HepG2 (cell line): ENCODE results near the gene TXNIP. TPM values are rescaled to one million over a fixed set of nuclear protein-coding genes. Genes with fewer than 3 reads are reported as not detected.

Source experiments
- ATAC-seq: fragments of 200-7000 bp; cut with Tn5 transposase; 3 replicates; pipeline ENCODE4 v1.9.1; 2020; ENCODE audit warnings: mild to moderate bottlenecking, moderate library complexity
- BruUV-seq: library from RNA; stranded (reverse); fragments of 400-500 nt; replicated peaks from 2 replicates; lab custom pipeline; 2021; lab: Mats Ljungman, UMichigan
- CTCF ChIA-PET: fragments of 300-600 bp; formaldehyde crosslinking; extraction: SDS; loops from one replicate; lab custom pipeline; 2021; ENCODE audit warnings: low total read pairs, inconsistent platforms, low intra/inter-chr PET ratio; lab: Yijun Ruan, JAX
- POLR2A ChIA-PET: fragments of 350-600 bp; sonication (Branson Sonifier 250); formaldehyde crosslinking; loops from one replicate; lab custom pipeline; 2020; ENCODE audit warnings: antibody characterized with exemption, inconsistent platforms; lab: Yijun Ruan, JAX
- DNase-seq: peaks from one replicate; pipeline ENCODE4 v3.0.0-alpha.2; 2015; ENCODE audit warnings: low spot score
- FAIRE-seq: peaks from 3 replicates; lab custom pipeline; 2011; peaks lifted over from hg19 to GRCh38; lab: Jason Lieb, UNC
- H2AFZ ChIP-seq: one replicate; pipeline ENCODE4 v1.6.1; 2011; ENCODE audit warnings: low read length, inconsistent platforms
- H3K27ac ChIP-seq: fragments of 300-600 bp; 3 replicates; pipeline ENCODE4 v1.8.0; 2011; ENCODE audit warnings: mixed run types, mild to moderate bottlenecking, mixed read lengths, low read length, inconsistent platforms; ENCODE audit not compliant: insufficient read depth; ENCODE audit errors: extremely low read length
- H3K27me3 ChIP-seq, 2 experiments: fragments of 200-600 bp in 1 of 2; 2 replicates in 1 of 2; 3 replicates in 1 of 2; pipeline versions ENCODE4 v1.6.0 to v1.8.0; 2011; ENCODE audit warnings: low read length in 2 of 2, mild to moderate bottlenecking in 2 of 2, moderate library complexity in 2 of 2, inconsistent platforms in 1 of 2; ENCODE audit not compliant: insufficient read depth in 2 of 2, control insufficient read depth in 1 of 2
- H3K36me3 ChIP-seq, 2 experiments: fragments of 200-600 bp in 1 of 2; replicated peaks in 1 of 2; 2 replicates in 1 of 2; 3 replicates in 1 of 2; pipeline versions ENCODE4 v1.5.1 to v1.8.0; 2011; ENCODE audit warnings: low read length in 2 of 2, inconsistent platforms in 1 of 2; ENCODE audit not compliant: insufficient read depth in 2 of 2, control insufficient read depth in 1 of 2
- H3K4me1 ChIP-seq: 2 replicates; pipeline ENCODE4 v1.5.1; 2012; ENCODE audit warnings: low read length, inconsistent platforms; ENCODE audit not compliant: insufficient read depth
- H3K4me2 ChIP-seq: 2 replicates; pipeline ENCODE4 v1.6.0; 2011; ENCODE audit warnings: low read depth, low read length, inconsistent platforms
- H3K4me3 ChIP-seq, 3 experiments: fragments of 200-600 bp in 1 of 3; sonication (generic), shearing (Covaris generic) in 1 of 3; replicated peaks in 1 of 3; 2 replicates each; pipeline ENCODE4 v1.5.1; 2011 to 2016; ENCODE audit warnings: low read length in 3 of 3, inconsistent platforms in 2 of 3, low read depth in 2 of 3, mild to moderate bottlenecking in 2 of 3, control low read depth in 1 of 3, mixed read lengths in 1 of 3; ENCODE audit not compliant: insufficient read depth in 1 of 3
- H3K79me2 ChIP-seq: one replicate; pipeline ENCODE4 v1.6.1; 2011; ENCODE audit warnings: low read length, inconsistent platforms; ENCODE audit not compliant: insufficient read depth
- H3K9ac ChIP-seq: 2 replicates; pipeline ENCODE4 v1.6.0; 2011; ENCODE audit warnings: mild to moderate bottlenecking, low read depth, low read length, inconsistent platforms; ENCODE audit not compliant: insufficient read depth
- H3K9me3 ChIP-seq: 2 replicates; pipeline ENCODE4 v1.5.1; 2012; ENCODE audit warnings: mild to moderate bottlenecking, low read length
- H4K20me1 ChIP-seq: 2 replicates; pipeline ENCODE4 v1.6.0; 2011; ENCODE audit warnings: inconsistent platforms, mild to moderate bottlenecking, low read length, moderate library complexity; ENCODE audit not compliant: insufficient read depth
- ADNP ChIP-seq: sonication (generic); formaldehyde crosslinking; IDR thresholded peaks from 2 replicates; pipeline ENCODE4 v1.4.0; 2020; ENCODE audit warnings: missing genetic modification reagents
- AFF4 ChIP-seq: sonication (generic); formaldehyde crosslinking; IDR thresholded peaks from 2 replicates; pipeline ENCODE4 v1.4.0; 2020; ENCODE audit warnings: missing genetic modification reagents
- CCDC6 ChIP-seq: sonication (generic); formaldehyde crosslinking; IDR thresholded peaks from 2 replicates; pipeline ENCODE4 v1.8.1; 2022; ENCODE audit warnings: mild to moderate bottlenecking, missing genetic modification reagents, moderate library complexity
- GFI1 ChIP-seq: sonication (generic); formaldehyde crosslinking; IDR thresholded peaks from 2 replicates; pipeline ENCODE4 v1.5.0; 2020; ENCODE audit warnings: missing genetic modification reagents, mild to moderate bottlenecking, borderline replicate concordance
- HNF4A ChIP-seq: sonication (generic); formaldehyde crosslinking; IDR thresholded peaks from 2 replicates; pipeline ENCODE4 v1.4.0; 2020; ENCODE audit warnings: missing genetic modification reagents
- MED1 ChIP-seq: sonication (generic); formaldehyde crosslinking; IDR thresholded peaks from 2 replicates; pipeline ENCODE4 v1.4.0; 2020; ENCODE audit warnings: missing genetic modification reagents
- SNAI1 ChIP-seq: sonication (generic); formaldehyde crosslinking; IDR thresholded peaks from 2 replicates; pipeline ENCODE4 v1.5.0; 2020; ENCODE audit warnings: mild to moderate bottlenecking, missing genetic modification reagents, borderline replicate concordance
- TAF15 ChIP-seq: fragments of 200-400 bp; formaldehyde crosslinking; IDR thresholded peaks from one replicate; pipeline ENCODE4 v1.6.1; 2018; ENCODE audit warnings: mild to moderate bottlenecking, low read depth, low read length; ENCODE audit not compliant: poor library complexity, severe bottlenecking
- THAP7 ChIP-seq: sonication (generic); formaldehyde crosslinking; IDR thresholded peaks from 2 replicates; pipeline ENCODE4 v1.8.1; 2023; ENCODE audit warnings: mild to moderate bottlenecking, missing genetic modification reagents
- UBTF ChIP-seq: sonication (generic); formaldehyde crosslinking; IDR thresholded peaks from 2 replicates; pipeline ENCODE4 v1.4.0; 2020; ENCODE audit warnings: mild to moderate bottlenecking, missing genetic modification reagents
- ZNF260 ChIP-seq: sonication (generic); formaldehyde crosslinking; IDR thresholded peaks from 2 replicates; pipeline ENCODE4 v1.4.0; 2020; ENCODE audit warnings: missing genetic modification reagents, low read depth, mild to moderate bottlenecking, borderline replicate concordance
- ZNF501 ChIP-seq: sonication (generic); formaldehyde crosslinking; IDR thresholded peaks from 2 replicates; pipeline ENCODE4 v1.5.1; 2020; ENCODE audit warnings: mild to moderate bottlenecking, moderate library complexity, missing genetic modification reagents
- ZNF703 ChIP-seq: sonication (generic); formaldehyde crosslinking; IDR thresholded peaks from 2 replicates; pipeline ENCODE4 v1.5.1; 2020; ENCODE audit warnings: missing genetic modification reagents, mild to moderate bottlenecking, moderate library complexity, borderline replicate concordance
- ZSCAN20 ChIP-seq: sonication (generic); formaldehyde crosslinking; IDR thresholded peaks from 2 replicates; pipeline ENCODE4 v1.4.0; 2020; ENCODE audit warnings: missing genetic modification reagents, mild to moderate bottlenecking, borderline replicate concordance
- ZSCAN5A ChIP-seq: sonication (generic); formaldehyde crosslinking; IDR thresholded peaks from 2 replicates; pipeline ENCODE4 v1.8.0; 2022; ENCODE audit warnings: mild to moderate bottlenecking, missing genetic modification reagents, borderline replicate concordance
- WGBS: methylation state at CpG from one replicate; pipeline ENCODE4 v1.1.6; 2017; ENCODE audit warnings: low lambda C conversion rate; 5-methylcytosine and 5-hydroxymethylcytosine counted together
- in situ Hi-C: cut with HindIII; loops from 2 replicates; pipeline ENCODE4 v1.10.0; 2017; ENCODE audit warnings: low pct_unique_long_range_greater_than_20kb; ENCODE audit not compliant: extremely low pct_ligation_motif_present
- intact Hi-C: fragments of 100-400 bp; cut with micrococcal nuclease; formaldehyde crosslinking; loops from one replicate; pipeline ENCODE4 v1.10.0; 2022; ENCODE audit not compliant: unreplicated experiment
- polyA plus RNA-seq, 8 experiments: library from polyadenylated mRNA; depleted of rRNA in 3 of 8; stranded (reverse) in 7 of 8; unstranded in 1 of 8; fragments of >200 nt; fragmentation: Illumina TruSeq in 4 of 8; extraction: Trizol in 4 of 8; gene quantifications; 2 replicates each; pipeline versions ENCODE4 v1.2.1 to v1.2.3, GENCODE V29; 2011 to 2016; ENCODE audit warnings: low read depth in 4 of 8, missing spikeins in 1 of 8, mixed read lengths in 1 of 8; ENCODE audit not compliant: insufficient read depth in 1 of 8
- total RNA-seq, 5 experiments: library from RNA; depleted of rRNA; stranded (reverse); fragments of >200 nt; fragmentation: Illumina TruSeq; extraction: Trizol; gene quantifications; 2 replicates each; pipeline ENCODE4 v1.2.3, GENCODE V29; 2016; ENCODE audit warnings: low read depth in 1 of 5

Gene TXNIP
- total and polyA plus RNA-seq, 2 of the 13 experiments (the other 11 are each of a cell fraction or from before 2014, with no cell fraction given), result 24.4 to 237 TPM

- ATAC-seq, result 0 out of 3 replicates have a peak, but pooled peaks have one; percentile 9
- no TSS peak for BruUV-seq
- TF ChIP-seq ZNF703 (CRISPR knock-in tag), result 0 out of 2 replicates have a peak, but pooled peaks have one; percentile 43
- TF ChIP-seq SNAI1 (CRISPR knock-in tag), result no peak
- 0 out of 2 replicates have a peak, but pooled peaks have one; percentile 1 for TF ChIP-seq ZSCAN5A (CRISPR knock-in tag)
- no peak for TF ChIP-seq MED1 (CRISPR knock-in tag)
- TF ChIP-seq ZSCAN20, result no peak
- no peak for TF ChIP-seq ZNF260 (CRISPR knock-in tag)
- TF ChIP-seq GFI1 (CRISPR knock-in tag), result no peak
- TF ChIP-seq ADNP (CRISPR knock-in tag), result no peak
- TF ChIP-seq THAP7 (CRISPR knock-in tag), result no peak
- TF ChIP-seq HNF4A (CRISPR knock-in tag), result no peak
- 0 out of 2 replicates have a peak, but pooled peaks have one; percentile 24 for TF ChIP-seq UBTF (CRISPR knock-in tag)
- TF ChIP-seq ZNF501, result no peak
- TF ChIP-seq AFF4, result peak; percentile 86; the same call in 1 of the 2 replicates
- no peak for TF ChIP-seq TAF15
- peak; percentile 14; the same call in 1 of the 2 replicates for TF ChIP-seq CCDC6 (CRISPR knock-in tag)
Observed at GRCh38 chr1:145995964-145996432, 381 bp downstream of the TXNIP start.

More at GRCh38 chr1:145995964-145996432, 381 bp downstream of the TXNIP start:
- intact Hi-C loops, result no loop called here
- Histone ChIP-seq H3K4me3 (peak overlapping the region; percentile 68 to 98 (median 91)), H3K9me3 (no peaks in the 10 kb centered on the region), H3K36me3 (peaks cover 2 to 22% of the 10 kb centered on the region in 2 experiments; a peak in 3 of 5 replicates), H4K20me1 (peaks cover 50% of the 10 kb centered on the region), H3K27me3 (no peaks in the 10 kb centered on the region; a peak in 1 of 5 replicates), H3K79me2 (peaks cover 33% of the 10 kb centered on the region), H2AFZ (no peak overlapping the region), H3K4me2 (peak overlapping the region; percentile 97), H3K27ac (peak overlapping the region; percentile 94), H3K4me1 (peaks cover 72% of the 10 kb centered on the region), H3K9ac (peak overlapping the region; percentile 93)
- ChIA-PET POLR2A (interaction anchor here (0.7 to 2.9 kb wide), 5 partner anchors 11 to 69 kb away, joined by 3 to 10 read pairs (median 3); partner anchors contain the start of genes ANKRD34A, LIX1L, POLR3GL and RBM8A), CTCF (interaction anchor here (0.8 kb wide), 1 partner anchor 104 kb away, joined by 4 read pairs; no protein-coding TSS in a partner anchor)
- DNase-seq, result no peak
- no peak for FAIRE-seq
- WGBS, result under 1% methylated on average over 13 of the region's 13 CpGs
- in situ Hi-C loops, result no loop called here
